Stimulated activated CD4-positive, alpha-beta T cell treated with anti-CD3 and anti-CD28 coated beads, Interleukin-2, amount 100 ng/mL, for 24 hours (primary cell): ENCODE measurements around the gene DEFB126.
A peak's percentile ranks its signal among the peaks of the same experiment; 100 is the strongest.
"Not testable (repeated sequence)": the region's sequence is repeated elsewhere in the genome, so short reads cannot be mapped to it uniquely, and the experiment has no call there.

ENCODE experiments used
- DNase-seq, 2 donors: peaks; one replicate each; pipeline ENCODE4 v3.0.0-alpha.2; 2020

Gene DEFB126

GRCh38 chr20:142290-142689 lies at the start of gene DEFB126:
TSS of gene DEFB126 (plus strand) at chr20:142590. CDS start at chr20:142629, 39 bp downstream.
- DNase-seq = no peak

DNA sequence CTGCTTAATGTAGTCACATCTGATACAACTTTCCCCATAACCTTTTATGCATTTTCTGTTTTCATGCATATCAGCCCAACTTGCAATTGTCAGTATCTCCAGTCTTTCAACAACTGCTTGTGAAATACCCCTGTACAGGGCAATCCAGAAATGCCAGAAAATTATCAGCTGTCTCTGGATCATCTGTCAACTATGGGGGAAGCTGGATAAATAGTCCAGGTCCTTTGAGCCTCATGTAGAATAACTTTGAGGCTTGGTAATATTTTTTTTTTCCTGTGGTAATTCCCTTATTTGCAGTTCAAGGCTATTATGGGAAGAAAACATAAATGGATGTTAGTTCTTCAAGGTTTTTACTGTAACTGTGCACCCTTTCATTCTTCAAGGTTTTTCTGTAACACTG lies 48.7 kb upstream of the DEFB126 start:
- no peak for DNase-seq

DNA sequence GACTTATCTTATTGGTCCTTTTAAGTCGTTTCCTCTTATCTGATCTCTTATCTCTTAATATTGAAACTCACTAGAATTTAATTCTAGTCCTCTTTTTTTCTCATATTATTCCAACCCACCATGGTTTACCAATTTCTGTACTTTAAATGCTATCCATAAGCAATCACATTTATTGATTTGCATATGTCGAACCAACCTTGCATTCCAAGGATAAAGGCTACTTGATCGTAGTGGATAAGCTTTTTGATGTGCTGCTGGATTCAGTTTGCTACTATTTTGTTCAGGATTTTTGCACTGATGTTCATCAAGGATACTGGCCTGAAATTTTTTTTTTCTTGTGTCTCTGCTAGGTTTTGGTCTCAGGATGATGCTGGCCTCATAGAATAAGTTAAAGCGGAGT lies 47.2 kb upstream of the DEFB126 start:
- no peak for DNase-seq

DNA sequence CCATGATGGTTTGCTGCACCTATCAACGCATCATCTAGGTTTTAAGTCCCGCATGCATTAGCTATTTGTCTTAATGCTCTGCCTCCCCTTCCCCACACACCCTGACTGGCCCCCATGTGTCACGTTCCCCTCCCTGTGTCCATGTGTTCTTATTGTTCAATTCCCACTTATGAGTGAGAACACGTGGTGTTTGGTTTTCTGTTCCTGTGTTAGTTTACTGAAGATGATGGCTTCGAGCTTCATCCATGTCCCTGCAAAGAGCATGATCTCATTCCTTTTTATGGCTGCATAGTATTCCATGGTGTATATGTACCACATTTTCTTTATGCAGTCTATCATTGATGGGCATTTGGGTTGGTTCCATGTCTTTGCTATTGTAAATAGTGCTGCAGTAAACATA lies 44.7 kb upstream of the DEFB126 start:
- DNase-seq = not testable (repeated sequence)

GRCh38 chr20:101975-102374 lies 40.4 kb upstream of the DEFB126 start:
- DNase-seq = no peak

- DNase-seq = no peak
Measured at GRCh38 chr20:103456-103855, 38.9 kb upstream of the DEFB126 start.

DNA sequence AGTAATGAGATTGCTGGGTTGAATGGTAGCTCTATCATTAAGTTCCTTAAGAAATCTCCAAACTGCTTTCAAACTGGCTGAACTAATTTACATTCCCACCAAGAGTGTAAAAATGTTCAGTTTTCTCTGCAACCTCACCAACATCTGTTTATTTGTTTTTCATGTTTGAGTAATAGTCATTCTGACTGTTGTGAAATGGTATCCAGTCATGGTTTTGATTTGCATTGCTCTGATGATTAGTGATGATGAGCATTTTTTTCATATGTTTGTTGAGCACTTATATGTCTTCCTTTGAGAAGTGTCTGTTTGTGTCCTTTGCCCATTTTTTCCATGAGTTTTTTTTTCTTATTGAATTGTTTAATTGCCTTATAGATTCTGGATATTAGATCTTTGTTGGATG lies 30.0 kb upstream of the DEFB126 start:
- DNase-seq = no peak

- DNase-seq = no peak
Measured at GRCh38 chr20:117518-117917, 24.9 kb upstream of the DEFB126 start.

GRCh38 chr20:129786-130323 lies 12.5 kb upstream of the DEFB126 start:
- not testable (repeated sequence) for DNase-seq

DNA sequence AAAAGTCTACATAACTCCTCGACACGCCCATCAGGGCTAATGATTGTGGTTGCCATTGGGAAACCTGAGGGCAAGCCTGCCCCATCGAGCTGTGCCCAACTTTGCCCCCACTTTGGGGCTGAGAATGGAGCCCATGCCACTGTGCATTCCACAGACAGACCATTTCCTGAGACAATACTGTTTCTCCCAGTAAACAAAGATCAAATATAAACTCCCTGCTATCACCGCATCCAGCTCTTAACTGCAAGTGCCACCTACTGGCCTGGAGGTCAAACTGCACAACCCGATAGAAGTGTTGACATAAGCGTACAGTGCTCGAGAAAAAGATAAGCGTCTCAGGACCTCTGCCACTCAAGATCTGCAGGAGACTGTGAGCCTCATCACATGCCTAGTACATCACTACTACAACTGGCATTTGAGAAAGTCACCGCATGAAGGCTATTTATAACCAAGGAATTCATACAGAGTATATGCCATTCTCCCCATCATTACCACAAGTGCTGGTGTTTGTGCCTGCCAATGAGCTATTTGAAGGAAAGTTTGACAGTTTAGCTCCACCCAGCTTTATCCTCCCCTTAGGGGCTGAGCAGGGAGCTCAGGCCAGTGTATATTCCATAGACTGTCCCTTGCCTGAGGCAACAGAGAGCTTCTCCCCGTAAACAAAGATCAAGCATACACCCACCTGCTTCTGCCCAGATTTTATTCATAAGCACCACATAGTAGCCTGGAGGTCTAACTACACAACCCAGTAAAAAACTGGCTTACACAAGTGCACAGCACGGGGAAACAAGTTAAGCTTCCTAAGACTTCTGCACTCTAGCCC lies 4.5 kb upstream of the DEFB126 start:
- DNase-seq = peak in 1 of 2 donors; percentile 18

DNA sequence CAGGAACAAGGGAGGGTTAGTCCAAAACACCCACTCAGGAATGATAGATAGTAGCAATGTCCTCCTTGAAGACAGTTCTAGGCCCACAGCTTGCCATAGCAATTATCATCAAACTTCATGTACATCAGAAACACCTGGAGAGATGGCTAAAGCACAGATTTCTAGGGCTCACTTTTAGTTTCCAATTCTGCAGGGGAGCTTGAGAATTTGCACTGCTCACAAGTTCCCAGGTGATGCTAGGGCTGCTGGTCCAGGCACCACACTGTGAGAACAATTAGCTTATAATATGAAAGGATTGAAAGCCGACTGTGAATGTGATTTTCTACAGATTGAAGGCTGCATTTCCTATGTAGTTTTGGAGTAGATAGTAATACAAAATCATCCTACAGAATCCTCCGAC lies 3.5 kb downstream of the DEFB126 start:
- no peak for DNase-seq

- DNase-seq = no peak
Measured at GRCh38 chr20:152131-152530, 9.7 kb downstream of the DEFB126 start.

DNA sequence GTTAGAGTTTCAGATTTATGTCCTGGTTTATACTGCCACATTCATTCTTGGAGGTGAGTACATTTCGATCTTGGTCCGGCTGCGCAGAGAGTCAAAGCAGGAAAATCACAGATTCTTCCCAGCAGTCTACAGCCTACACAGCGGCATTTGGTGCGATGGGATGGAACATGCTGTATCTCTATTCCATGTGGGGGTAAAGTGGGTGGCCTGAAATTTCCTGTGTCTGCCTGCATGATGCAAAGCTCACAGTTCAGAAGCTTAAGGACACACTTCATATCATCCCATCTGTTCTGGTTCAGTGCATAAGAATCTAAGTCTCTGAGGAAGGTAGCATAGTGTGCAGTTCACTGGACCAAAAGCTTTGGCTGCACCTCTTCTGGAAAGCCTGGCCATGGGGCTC lies 14.8 kb downstream of the DEFB126 start, which contains the start of gene DEFB127:
TSS of gene DEFB127 (plus strand) at position 301 of the 400 bp plus-strand sequence. CDS start at position 392, 91 bp downstream.
- DNase-seq = no peak

DNA sequence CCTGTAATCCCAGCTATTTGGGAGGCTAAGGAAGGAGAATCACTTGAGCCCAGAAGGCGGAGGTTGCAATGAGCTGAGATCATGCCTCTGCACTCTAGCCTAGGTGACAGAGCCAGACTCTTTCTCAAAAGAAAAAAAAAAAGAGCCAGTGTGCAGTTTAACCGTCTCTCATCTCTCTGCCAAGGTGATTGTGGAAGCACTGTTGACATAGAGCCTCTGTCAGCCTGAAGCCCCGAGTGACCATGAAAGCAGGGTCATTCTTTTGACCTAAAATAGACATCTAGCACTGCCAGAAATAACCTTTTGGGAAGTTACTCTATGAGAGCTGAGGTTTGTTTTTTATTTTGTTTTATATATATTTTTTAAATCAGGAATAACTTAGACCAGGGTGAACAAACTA lies 22.2 kb downstream of the DEFB126 start:
- DNase-seq = no peak

DNA sequence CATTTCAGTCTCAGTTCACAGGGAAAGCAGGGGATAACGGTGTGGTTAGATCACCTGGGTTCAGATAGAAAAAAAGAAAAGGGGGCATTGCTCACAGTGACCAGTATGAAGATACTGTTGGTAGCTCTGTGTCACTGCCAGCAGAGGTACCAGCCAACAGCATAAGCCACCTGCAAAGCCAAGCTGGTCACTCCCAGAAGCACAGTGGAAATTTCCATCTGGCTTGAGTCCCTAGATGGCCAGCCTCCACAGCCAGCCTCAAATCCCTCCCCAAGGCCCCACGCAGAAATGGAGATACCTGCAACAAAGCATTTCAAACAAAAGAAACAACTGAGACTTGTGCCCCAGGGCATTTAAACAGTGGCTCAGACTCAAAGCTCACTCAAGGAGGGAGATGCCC lies 26.5 kb downstream of the DEFB126 start:
- no peak for DNase-seq

GRCh38 chr20:184288-184687 lies 41.9 kb downstream of the DEFB126 start:
- DNase-seq = no peak

- no peak for DNase-seq
Measured at GRCh38 chr20:187733-188132, 45.3 kb downstream of the DEFB126 start.

- DNase-seq = no peak
Measured at GRCh38 chr20:189611-190010, 47.2 kb downstream of the DEFB126 start, which contains the start of gene DEFB128. TSS of gene DEFB128 (minus strand) at chr20:189711. CDS start at chr20:189623, 88 bp downstream.
